Measurements from ENCODE around the gene IL16. TPM values are rescaled to one million over a fixed set of nuclear protein-coding genes. Genes with fewer than 3 reads are reported as not detected.
A peak's percentile ranks its signal among the peaks of the same experiment; 100 is the strongest.
"Not testable (repeated sequence)": the region's sequence is repeated elsewhere in the genome, so short reads cannot be mapped to it uniquely, and the experiment has no call there.

The IL16 gene
- total RNA-seq, result 2.6 and 3.6 TPM in 2 replicates

DNA sequence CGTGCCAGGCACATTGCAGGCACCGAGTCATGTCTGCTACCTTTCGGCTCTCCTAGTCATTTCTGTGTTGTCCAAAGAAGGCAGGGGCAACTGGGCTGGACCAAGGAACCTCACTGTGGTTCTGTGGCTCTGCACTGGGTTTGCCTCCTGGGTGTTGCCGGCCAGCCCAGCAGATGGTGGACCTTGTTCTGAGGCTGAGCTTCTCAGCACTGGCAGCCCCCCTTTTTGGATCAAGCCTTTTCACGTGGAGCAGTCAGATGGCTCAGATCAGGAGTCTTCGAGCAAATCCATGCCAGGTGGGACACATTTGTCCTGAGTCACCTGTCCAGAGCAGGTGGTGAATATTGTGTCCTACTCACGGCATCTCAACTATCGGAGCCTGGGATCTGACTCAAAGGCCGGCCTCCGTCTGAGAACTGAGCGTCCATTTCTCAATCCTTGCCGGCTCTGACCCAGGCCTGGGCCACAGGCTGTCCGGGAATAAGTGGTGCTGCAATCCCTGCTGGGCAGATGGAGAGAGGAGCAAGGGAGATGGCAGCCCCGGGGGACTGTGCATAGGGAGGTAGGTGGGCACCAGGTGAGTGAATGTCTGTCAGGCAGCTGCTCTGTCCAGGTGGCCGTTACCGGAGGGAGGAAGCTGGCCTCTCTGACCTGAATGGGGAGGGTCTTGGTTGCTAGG, at the start of gene IL16:
TSS of gene IL16 (plus strand) at position 304 of the 679 bp plus-strand sequence. CDS start 28,521 bp downstream, outside the sequence.
- DNase-seq, result no peak

GRCh38 chr15:81151389-81151788, 45.3 kb upstream of the IL16 start:
- DNase-seq, result no peak

DNA sequence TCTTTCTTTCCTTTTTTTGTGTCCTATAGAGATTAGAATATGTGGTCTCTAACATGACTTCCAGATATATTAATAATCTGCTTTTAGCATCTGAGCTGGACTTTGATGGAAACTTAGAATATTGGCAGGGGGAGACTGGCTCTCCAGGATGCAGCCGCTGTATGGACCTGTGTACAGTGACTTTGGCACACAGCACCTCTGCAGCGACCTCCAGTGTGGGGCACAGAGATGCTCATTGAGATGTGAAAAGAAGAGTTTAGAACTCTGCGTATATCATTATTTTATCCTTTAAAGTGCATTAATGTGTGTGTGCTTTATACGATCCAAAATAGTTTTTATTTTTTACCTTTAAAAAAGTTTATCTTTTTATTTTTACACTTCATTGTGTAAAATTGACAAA, 44.3 kb upstream of the IL16 start:
- DNase-seq, result no peak

DNA sequence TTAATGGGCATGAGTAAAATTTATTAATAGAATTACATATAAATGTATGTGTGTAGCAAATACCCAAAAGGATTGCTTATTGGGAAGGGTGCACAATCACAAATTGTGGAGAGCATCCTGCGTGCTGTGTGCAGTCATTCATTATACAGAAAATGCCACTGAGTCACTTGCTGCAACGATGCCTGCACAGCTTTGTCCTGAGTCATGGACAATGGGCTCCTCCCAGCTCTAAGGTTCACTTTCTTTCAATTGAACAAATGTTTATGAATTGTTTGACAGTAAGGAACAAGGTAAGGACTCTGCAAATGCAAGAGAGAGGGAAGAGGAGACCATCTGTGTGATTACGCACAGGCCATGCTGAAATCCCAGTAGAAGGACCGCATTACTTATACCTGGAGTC, 43.9 kb upstream of the IL16 start:
- no peak for DNase-seq

DNA sequence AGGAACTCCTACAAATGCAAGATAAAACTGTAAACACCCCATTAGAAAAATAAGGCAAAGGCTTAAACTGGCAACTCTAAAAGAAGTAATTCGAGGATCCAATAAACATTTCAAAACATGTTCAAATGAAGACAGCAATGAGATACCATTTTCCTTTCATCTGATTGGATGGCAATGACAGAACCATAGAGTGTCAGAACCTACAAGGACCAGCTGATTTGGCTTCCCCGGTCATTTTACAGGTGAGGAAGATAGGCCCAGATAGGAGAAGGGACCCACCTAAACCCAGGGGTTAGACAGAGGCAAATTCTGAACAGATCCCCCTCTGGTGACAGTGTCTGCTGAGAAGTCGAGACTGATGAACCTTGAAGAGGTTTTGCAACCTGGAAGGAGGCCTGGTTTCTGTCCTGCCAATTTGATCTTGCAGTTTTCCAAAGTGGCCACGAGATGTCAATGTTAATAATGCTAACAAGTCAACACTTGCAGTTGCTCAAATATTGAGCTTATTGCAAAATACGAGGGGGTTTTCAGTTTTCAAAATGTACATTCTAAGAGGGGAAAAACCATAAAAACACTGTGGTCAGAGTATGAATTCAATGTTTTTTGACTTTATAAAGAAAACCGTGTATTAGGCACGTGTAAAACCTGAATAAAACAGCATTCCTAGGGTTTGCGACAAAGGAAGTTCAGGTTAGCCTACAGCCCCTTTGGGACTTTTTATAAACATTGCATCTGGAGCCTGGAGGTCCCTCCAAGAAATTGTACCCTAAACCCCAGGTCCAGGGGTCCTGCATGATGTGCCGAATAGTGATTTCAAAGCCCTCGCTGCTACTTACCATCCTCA, 41.1 kb upstream of the IL16 start:
- DNase-seq, result peak; percentile 55

- DNase-seq, result no peak
Observed at GRCh38 chr15:81156324-81156723, 40.4 kb upstream of the IL16 start.

DNA sequence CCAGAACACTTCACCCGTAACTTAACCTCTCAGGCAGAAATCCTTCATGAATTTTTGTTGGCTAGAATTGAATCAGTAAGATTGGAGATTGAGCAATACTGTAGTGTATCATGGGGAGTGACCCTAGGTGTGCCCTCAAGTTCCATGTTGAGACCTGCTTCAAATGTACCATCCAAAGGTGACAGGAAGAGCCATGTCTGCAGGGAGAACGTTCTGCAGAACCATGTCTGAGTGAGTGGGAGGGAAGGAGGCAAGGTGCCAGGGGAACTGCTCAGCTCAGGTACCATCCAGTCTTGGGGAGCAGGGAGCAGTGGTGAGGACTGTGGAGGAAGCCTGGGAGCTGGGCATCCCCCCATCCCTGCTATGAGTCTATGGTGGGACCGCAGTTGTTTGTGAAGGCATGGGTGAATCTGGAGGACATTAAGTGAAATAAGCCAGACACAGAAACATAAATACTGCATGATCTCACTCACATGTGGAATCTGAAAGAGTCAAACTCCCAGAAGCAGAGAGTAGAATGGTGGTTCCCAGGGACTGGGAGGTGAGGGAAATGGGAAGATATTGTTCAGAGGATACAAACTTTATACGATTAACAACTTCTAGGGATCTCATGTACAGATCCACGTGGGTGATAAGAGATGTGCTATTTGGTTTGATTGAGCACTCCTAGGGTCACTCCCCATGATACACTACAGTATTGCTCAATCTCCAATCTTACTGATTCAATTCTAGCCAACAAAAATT, 39.3 kb upstream of the IL16 start:
- no peak for DNase-seq

- DNase-seq, result no peak
Observed at GRCh38 chr15:81157939-81158223, 38.8 kb upstream of the IL16 start.

DNA sequence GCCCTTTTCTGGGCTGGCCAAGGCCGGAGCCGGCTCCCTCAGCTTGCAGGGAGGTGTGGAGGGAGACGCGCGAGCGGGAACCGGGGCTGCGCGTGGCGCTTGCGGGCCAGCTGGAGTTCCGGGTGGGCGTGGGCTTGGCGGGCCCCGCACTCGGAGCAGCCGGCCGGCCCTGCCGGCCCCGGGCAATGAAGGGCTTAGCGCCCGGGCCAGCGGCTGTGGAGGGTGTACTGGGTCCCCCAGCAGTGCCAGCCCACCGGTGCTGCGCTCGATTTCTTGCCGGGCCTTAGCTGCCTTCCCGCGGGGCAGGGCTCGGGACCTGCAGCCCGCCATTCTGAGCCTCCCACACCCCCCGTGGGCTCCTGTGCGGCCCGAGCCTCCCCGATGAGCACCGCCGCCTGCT, 38.1 kb upstream of the IL16 start:
- DNase-seq, result not testable (repeated sequence)

DNA sequence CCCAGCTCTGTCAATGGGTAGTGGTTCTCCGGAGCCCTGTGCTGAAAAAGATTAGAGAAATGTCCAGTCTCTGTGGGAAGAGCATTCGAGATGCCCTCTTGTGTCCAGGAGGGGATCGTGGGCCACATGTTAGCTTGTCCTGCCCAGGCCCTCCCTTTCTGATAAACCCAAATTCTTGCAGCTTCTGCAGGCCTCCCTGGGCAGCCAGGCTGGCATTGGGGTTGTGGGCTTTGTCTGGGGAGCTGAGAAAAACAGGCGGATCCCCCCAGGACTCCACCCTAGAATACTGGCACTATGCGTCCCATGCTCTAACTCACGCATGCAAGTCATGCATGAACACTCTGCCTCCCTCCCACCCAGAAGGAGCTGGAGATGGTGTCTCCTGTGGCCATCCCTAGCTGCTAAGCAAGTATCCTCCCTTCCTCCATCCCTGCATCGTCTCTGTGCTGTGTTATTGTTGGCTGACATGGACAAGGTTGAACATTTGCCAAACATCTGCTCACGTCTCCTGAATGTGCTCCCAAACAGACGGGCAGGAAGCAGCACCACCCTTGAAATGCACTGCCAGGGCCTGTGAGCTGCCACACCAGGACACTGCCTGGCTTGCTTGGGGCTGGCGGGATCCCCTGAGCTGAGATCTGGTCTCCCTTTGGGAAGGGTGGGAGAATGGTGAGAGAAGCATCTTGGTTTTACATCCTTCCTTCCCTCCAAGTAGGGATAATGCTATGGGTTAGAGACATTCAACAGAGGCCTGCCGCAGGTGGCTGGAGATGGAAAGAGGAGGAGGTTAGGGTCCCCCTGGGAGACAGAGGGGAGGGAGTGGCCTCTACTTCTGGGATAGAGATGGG, 36.1 kb upstream of the IL16 start:
- DNase-seq, result peak; percentile 41

- DNase-seq, result no peak
Observed at GRCh38 chr15:81161160-81161673, 35.5 kb upstream of the IL16 start.

- no peak for DNase-seq
Observed at GRCh38 chr15:81161851-81162250, 34.8 kb upstream of the IL16 start.

GRCh38 chr15:81163961-81164800, 32.5 kb upstream of the IL16 start:
- peak; percentile 19 for DNase-seq

DNA sequence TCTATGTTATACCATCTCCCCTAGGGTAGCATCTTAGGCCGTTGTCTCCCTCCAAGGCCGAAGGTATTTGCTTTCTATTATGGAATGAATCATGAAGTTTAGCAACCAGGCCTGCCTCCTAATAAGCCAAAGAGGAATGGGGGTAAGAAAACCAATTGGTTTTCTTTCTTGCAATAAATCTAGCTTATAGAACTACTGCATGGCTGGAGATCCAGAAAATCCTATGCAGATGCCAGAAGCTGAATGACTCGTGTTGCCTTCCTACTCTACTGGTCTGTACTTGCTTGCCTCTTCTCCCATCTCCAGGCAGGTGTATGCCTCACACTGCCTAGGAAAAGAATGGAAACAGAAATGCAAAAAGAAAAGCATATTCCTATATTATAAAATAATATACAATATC, 31.1 kb upstream of the IL16 start:
- no peak for DNase-seq

GRCh38 chr15:81166636-81167305, 29.9 kb upstream of the IL16 start:
- DNase-seq, result no peak

DNA sequence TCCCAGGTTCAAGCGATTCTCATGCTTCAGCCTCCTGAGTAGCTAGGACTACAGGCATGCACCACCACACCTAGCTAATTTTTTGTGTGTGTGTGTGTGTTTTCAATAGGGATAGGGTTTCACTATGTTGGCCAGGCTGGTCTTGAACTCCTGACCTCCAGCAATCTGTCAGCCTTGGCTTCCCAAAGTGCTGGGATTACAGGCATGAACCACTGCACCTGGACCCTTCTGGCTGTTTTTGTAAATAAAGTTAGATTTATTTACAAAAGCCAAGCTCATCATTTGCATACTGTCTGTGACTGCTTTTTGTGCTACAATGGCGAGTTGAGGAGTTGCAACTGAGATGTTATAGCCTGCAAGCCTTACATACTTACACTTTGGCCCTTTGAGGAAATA, 28.6 kb upstream of the IL16 start:
- DNase-seq, result no peak

- no peak for DNase-seq
Observed at GRCh38 chr15:81168644-81169043, 28.0 kb upstream of the IL16 start.

- no peak for DNase-seq
Observed at GRCh38 chr15:81170511-81170910, 26.2 kb upstream of the IL16 start.

- DNase-seq, result no peak
Observed at GRCh38 chr15:81171286-81171685, 25.4 kb upstream of the IL16 start.

DNA sequence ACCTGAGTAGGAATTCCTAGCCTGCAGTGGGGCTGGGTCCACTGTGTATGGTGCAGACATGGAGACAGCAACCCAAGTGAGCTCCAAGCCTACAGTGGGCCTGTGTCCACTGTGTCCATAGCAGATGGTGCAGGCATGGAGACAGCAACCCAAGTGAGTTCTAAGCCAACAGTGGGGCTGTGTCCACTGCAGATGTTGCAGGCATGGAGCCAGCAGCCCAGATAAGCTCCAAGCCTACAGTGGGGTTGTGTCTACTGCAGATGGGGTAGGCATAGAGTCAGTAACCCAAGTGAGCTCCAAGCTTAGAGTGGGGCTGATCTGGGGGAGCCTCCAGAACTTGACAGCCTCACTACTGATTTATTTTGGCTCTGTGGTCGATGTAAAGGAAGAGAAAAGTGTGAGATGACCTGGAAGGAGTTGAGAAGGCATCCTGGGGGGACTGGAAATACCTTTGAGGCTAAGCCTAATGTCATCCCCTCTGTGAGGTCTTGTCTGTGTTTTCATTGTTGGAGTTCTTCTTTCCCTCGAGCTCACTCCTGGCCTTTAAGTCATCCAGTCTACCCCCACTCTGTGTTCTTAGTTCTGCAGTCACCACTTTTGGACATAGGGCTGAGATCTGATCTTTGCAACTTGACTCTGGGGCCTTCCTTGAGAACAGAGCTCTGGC, 22.4 kb upstream of the IL16 start:
- no peak for DNase-seq
